ENCODE data around the gene LYZ.

The LYZ gene

DNA sequence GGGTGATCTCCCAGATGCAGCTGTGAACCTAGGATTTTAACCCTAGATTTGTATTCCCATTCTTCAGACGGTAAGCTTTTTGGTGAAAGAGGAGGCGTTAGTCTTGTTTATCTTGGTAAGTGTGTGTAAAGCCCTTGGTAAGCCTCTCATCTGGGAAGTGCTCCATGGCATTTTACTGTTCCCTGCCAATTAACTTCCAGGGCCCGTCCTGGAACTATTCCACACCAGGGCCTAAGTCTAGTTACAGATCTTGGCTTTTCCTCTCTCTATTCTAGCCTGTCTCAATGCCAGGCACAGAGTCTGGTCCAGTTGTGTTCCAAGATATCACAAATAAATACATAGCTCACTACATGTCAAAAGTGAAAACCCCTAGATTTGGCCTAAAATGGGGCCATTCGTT, 53.8 kb downstream of the LYZ start:
- H3K4me1 ChIP-seq (ENCODE audit: control insufficient read depth in 5 of 5, insufficient read depth in 5 of 5, low read length in 5 of 5) = peaks cover 0 to 8% (median 0%) of the 10 kb centered on the region in 5 donors
- no peak overlapping the region for H3K27ac ChIP-seq (ENCODE audit: low read depth, low read length)

More for the DNA sequence above, 53.8 kb downstream of the LYZ start:
- H3K27me3 ChIP-seq (ENCODE audit: control insufficient read depth in 5 of 5, insufficient read depth in 4 of 5, low read length in 5 of 5) = no peaks in the 10 kb centered on the region
- H3K4me3 ChIP-seq (ENCODE audit: low read depth in 1 of 5, low read length in 5 of 5) = no peak overlapping the region
- no peaks in the 10 kb centered on the region for H3K36me3 ChIP-seq (ENCODE audit: control insufficient read depth in 5 of 5, insufficient read depth in 5 of 5, low read length in 5 of 5)
- H3K9ac ChIP-seq (ENCODE audit: low read length in 5 of 5) = no peak overlapping the region
- H3K9me3 ChIP-seq (ENCODE audit: control insufficient read depth in 5 of 5, low read length in 5 of 5) = peaks cover 0 to 2% (median 0%) of the 10 kb centered on the region in 5 donors

All from subcutaneous abdominal adipose tissue (tissue), 5 donors.